GM12892 (cell line): ENCODE measurements around the gene S100A12.

ENCODE experiments used
- DNase-seq: peaks from one replicate; pipeline ENCODE4 v3.0.0; 2011; ENCODE audit not compliant: insufficient read length
- FAIRE-seq: peaks from 2 replicates; lab custom pipeline; 2011; peaks lifted over from hg19 to GRCh38; lab: Jason Lieb, UNC
- POLR2A ChIP-seq: IDR thresholded peaks from 2 replicates; pipeline ENCODE4 v1.6.1; 2011; ENCODE audit warnings: low read depth, low read length, control low read depth
- POLR2AphosphoS5 ChIP-seq: IDR thresholded peaks from 2 replicates; pipeline ENCODE4 v1.6.1; 2011; ENCODE audit warnings: low read depth, low read length, control low read depth
- TAF1 ChIP-seq: IDR thresholded peaks from 2 replicates; pipeline ENCODE4 v1.6.1; 2011; ENCODE audit warnings: low read depth, mild to moderate bottlenecking, control low read depth, low read length, borderline replicate concordance

The S100A12 gene

GRCh38 chr1:153393926-153394325 is 18.5 kb upstream of the S100A12 start:
- FAIRE-seq (no peak), DNase-seq (no peak)
- TF ChIP-seq POLR2AphosphoS5 (no peak), TAF1 (no peak), POLR2A (no peak)

- TF ChIP-seq POLR2A (no peak), POLR2AphosphoS5 (no peak), TAF1 (no peak)
- DNase-seq (no peak), FAIRE-seq (no peak)
Measured at GRCh38 chr1:153392822-153393221, 17.4 kb upstream of the S100A12 start.

- no peak for TF ChIP-seq TAF1
- TF ChIP-seq POLR2A = no peak
- no peak for TF ChIP-seq POLR2AphosphoS5
- FAIRE-seq = no peak
- DNase-seq = no peak
Measured at GRCh38 chr1:153392258-153392657, 16.8 kb upstream of the S100A12 start.

GRCh38 chr1:153390938-153391710 is 15.7 kb upstream of the S100A12 start, which contains the start of gene S100A8:
Gene S100A8 (minus strand): TSS chr1:153391073. CDS start chr1:153390535, 538 bp downstream.
- FAIRE-seq = no peak
- TF ChIP-seq POLR2AphosphoS5 (no peak), POLR2A (no peak), TAF1 (no peak)
- no peak for DNase-seq

GRCh38 chr1:153389973-153390879 is 14.8 kb upstream of the S100A12 start:
- no peak for DNase-seq
- TF ChIP-seq POLR2A (no peak), POLR2AphosphoS5 (no peak), TAF1 (no peak)
- FAIRE-seq = no peak

GRCh38 chr1:153389401-153389800 is 14.0 kb upstream of the S100A12 start:
- TF ChIP-seq POLR2AphosphoS5 (no peak), TAF1 (no peak), POLR2A (no peak)
- FAIRE-seq (no peak), DNase-seq (no peak)

- TF ChIP-seq TAF1 (no peak), POLR2A (no peak)
- FAIRE-seq = no peak
- DNase-seq = no peak
Measured at GRCh38 chr1:153387785-153388184, 12.4 kb upstream of the S100A12 start.

GRCh38 chr1:153387001-153387400 is 11.6 kb upstream of the S100A12 start:
- FAIRE-seq = no peak
- TF ChIP-seq POLR2AphosphoS5 (no peak), POLR2A (no peak), TAF1 (no peak)
- DNase-seq = no peak

- no peak for FAIRE-seq
- DNase-seq = no peak
- TF ChIP-seq TAF1 = no peak
- no peak for TF ChIP-seq POLR2AphosphoS5
- no peak for TF ChIP-seq POLR2A
Measured at GRCh38 chr1:153386500-153386901, 11.1 kb upstream of the S100A12 start.

- no peak for DNase-seq
- TF ChIP-seq POLR2AphosphoS5 (no peak), TAF1 (no peak), POLR2A (no peak)
- FAIRE-seq = no peak
Measured at GRCh38 chr1:153384958-153385580, 9.6 kb upstream of the S100A12 start.

GRCh38 chr1:153380711-153381110 is 5.3 kb upstream of the S100A12 start:
- DNase-seq (no peak), FAIRE-seq (no peak)
- no peak for TF ChIP-seq POLR2AphosphoS5
- no peak for TF ChIP-seq POLR2A
- no peak for TF ChIP-seq TAF1
